ENCODE results near the gene SLC35G3. TPM values are rescaled to one million over a fixed set of nuclear protein-coding genes. Genes with fewer than 3 reads are reported as not detected.
"Not testable (repeated sequence)": the region's sequence is repeated elsewhere in the genome, so short reads cannot be mapped to it uniquely, and the experiment has no call there.

The SLC35G3 gene
- total RNA-seq, 4 donors from 2014 or later = not detected

GRCh38 chr17:35239823-35240222 is 45.6 kb upstream of the SLC35G3 start:
- WGBS, 2 donors = 67 to 85% methylated on average over 4 of the region's 4 CpGs
- TF ChIP-seq, protein P1, sequence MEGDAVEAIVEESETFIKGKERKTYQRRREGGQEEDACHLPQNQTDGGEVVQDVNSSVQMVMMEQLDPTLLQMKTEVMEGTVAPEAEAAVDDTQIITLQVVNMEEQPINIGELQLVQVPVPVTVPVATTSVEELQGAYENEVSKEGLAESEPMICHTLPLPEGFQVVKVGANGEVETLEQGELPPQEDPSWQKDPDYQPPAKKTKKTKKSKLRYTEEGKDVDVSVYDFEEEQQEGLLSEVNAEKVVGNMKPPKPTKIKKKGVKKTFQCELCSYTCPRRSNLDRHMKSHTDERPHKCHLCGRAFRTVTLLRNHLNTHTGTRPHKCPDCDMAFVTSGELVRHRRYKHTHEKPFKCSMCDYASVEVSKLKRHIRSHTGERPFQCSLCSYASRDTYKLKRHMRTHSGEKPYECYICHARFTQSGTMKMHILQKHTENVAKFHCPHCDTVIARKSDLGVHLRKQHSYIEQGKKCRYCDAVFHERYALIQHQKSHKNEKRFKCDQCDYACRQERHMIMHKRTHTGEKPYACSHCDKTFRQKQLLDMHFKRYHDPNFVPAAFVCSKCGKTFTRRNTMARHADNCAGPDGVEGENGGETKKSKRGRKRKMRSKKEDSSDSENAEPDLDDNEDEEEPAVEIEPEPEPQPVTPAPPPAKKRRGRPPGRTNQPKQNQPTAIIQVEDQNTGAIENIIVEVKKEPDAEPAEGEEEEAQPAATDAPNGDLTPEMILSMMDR (IDR thresholded peaks at IDR 0.05) = no peak
- TF ChIP-seq POLR2A (IDR thresholded peaks at IDR 0.05) = no peak
- H3K4me3 ChIP-seq (ENCODE audit: low read depth, poor library complexity, severe bottlenecking) = no peak overlapping the region
- no peak for DNase-seq (ENCODE audit: low spot score in 2 of 2)
- intact Hi-C loops (cut with DNase I; ENCODE audit: low total_unique reads) = no loop called here

DNA sequence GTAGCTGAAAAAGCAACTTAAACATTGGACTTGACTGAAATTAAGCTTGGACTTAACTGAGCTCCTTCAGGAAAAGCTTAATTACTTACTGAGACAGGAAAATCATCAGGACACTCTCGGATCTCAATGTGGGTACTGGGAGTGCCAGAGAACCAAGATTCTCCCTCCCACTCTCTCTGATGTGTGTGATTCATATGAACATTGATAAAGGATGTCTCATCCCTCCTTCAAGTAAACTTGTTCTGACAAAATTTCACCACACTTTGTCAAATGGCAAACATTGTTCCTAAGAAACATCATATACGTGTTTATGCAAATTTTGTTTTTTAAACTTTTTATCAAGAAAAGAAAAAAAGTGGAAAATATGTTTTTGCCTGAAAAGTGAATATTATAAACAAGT is 44.6 kb upstream of the SLC35G3 start:
- no peak overlapping the region for H3K4me3 ChIP-seq (ENCODE audit: low read depth, poor library complexity, severe bottlenecking)
- intact Hi-C loops (cut with DNase I; ENCODE audit: low total_unique reads) = no loop called here
- no peak for DNase-seq (ENCODE audit: low spot score in 2 of 2)
- WGBS, 2 donors = 32 to 35% methylated on average over 2 of the region's 2 CpGs
- no peak for TF ChIP-seq POLR2A (IDR thresholded peaks at IDR 0.05)
- TF ChIP-seq, protein P1 (IDR thresholded peaks at IDR 0.05) = no peak

- DNase-seq (ENCODE audit: low spot score in 2 of 2) = no peak
- TF ChIP-seq, protein P1 (IDR thresholded peaks at IDR 0.05) = no peak
- TF ChIP-seq POLR2A (IDR thresholded peaks at IDR 0.05) = no peak
- intact Hi-C loops (cut with DNase I; ENCODE audit: low total_unique reads) = no loop called here
- no peak overlapping the region for H3K4me3 ChIP-seq (ENCODE audit: low read depth, poor library complexity, severe bottlenecking)
- 67 to 87% methylated on average over 5 of the region's 5 CpGs for WGBS, 2 donors
Observed at GRCh38 chr17:35236821-35237220, 42.6 kb upstream of the SLC35G3 start.

GRCh38 chr17:35235917-35236316 is 41.7 kb upstream of the SLC35G3 start:
- 35 to 97% methylated on average over 2 of the region's 2 CpGs for WGBS, 2 donors
- intact Hi-C loops (cut with DNase I; ENCODE audit: low total_unique reads) = no loop called here
- H3K4me3 ChIP-seq (ENCODE audit: low read depth, poor library complexity, severe bottlenecking) = no peak overlapping the region
- DNase-seq (ENCODE audit: low spot score in 2 of 2) = no peak
- TF ChIP-seq, protein P1 (IDR thresholded peaks at IDR 0.05) = no peak
- no peak for TF ChIP-seq POLR2A (IDR thresholded peaks at IDR 0.05)

GRCh38 chr17:35235289-35235688 is 41.1 kb upstream of the SLC35G3 start:
- no peak overlapping the region for H3K4me3 ChIP-seq (ENCODE audit: low read depth, poor library complexity, severe bottlenecking)
- TF ChIP-seq, protein P1 (IDR thresholded peaks at IDR 0.05) = no peak
- TF ChIP-seq POLR2A (IDR thresholded peaks at IDR 0.05) = no peak
- WGBS, 2 donors = 85 to 91% methylated on average over 3 of the region's 3 CpGs
- no peak for DNase-seq (ENCODE audit: low spot score in 2 of 2)
- intact Hi-C loops (cut with DNase I; ENCODE audit: low total_unique reads) = no loop called here

DNA sequence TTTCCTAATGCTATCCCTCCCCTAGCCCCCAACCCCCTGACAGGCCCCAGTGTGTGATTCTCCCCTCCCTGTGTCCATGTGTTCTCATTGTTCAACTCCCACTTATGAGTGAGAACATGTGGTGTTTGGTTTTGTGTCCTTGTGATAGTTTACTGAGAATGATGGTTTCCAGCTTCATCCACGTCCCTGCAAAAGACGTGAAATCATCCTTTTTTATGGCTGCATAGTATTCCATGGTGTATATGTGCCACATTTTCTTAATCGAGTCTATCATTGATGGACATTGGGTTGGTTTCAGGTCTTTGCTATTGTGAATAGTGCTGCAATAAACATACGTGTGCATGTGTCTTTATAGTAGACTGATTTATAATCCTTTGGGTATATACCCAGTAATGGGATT is 40.1 kb upstream of the SLC35G3 start:
- intact Hi-C loops (cut with DNase I; ENCODE audit: low total_unique reads); DNase-seq (ENCODE audit: low spot score in 2 of 2); H3K4me3 ChIP-seq (ENCODE audit: low read depth, poor library complexity, severe bottlenecking): not testable (repeated sequence)
- WGBS, 2 donors = 86 to 90% methylated on average over 4 of the region's 4 CpGs

Measured in lower leg skin (tissue), 4 donors.